ENCODE results near the gene SEMA6A.

SEMA6A gene

DNA sequence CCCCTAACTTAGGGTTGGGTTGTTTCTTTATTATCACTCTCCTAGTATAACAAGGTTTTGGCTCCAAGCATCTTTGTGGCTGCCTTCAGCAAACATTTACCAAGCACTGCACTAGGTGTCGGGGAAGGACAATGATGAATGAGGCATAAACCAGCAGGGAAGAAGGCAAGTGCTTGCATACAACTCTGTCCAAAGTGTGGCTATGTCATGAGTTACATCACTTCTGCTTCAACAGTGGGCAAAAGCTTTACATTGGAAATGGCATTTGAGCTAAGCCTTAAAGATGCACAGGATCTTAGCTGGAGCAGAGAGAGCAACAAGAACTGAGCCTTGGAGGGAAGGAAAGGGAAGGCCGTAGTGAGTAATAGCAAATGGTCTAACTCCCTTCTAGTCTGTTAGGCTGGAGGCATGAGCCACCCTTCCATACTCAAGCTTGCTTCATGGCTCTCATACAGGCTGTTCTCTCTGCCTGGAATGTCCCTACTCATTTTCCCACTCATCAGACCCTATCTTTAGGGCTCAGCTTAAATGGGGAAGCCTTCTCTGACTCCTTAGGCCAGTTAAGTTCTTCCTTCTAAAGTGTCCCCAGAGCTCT, 121.8 kb downstream of the SEMA6A start:
- no peaks in the 10 kb centered on the region for H3K9me3 Mint-ChIP-seq
- H3K4me3 Mint-ChIP-seq: no peak overlapping the region
- peaks cover 56% of the 10 kb centered on the region for H3K36me3 Mint-ChIP-seq (ENCODE audit: low read depth)
- peaks cover 71% of the 10 kb centered on the region for H3K4me1 Mint-ChIP-seq
- peak overlapping the region; percentile 87 to 93 (median 92) for H3K27ac Mint-ChIP-seq
- no peaks in the 10 kb centered on the region for H3K27me3 Mint-ChIP-seq (ENCODE audit: low read depth)
- TF ChIP-seq, protein P1, sequence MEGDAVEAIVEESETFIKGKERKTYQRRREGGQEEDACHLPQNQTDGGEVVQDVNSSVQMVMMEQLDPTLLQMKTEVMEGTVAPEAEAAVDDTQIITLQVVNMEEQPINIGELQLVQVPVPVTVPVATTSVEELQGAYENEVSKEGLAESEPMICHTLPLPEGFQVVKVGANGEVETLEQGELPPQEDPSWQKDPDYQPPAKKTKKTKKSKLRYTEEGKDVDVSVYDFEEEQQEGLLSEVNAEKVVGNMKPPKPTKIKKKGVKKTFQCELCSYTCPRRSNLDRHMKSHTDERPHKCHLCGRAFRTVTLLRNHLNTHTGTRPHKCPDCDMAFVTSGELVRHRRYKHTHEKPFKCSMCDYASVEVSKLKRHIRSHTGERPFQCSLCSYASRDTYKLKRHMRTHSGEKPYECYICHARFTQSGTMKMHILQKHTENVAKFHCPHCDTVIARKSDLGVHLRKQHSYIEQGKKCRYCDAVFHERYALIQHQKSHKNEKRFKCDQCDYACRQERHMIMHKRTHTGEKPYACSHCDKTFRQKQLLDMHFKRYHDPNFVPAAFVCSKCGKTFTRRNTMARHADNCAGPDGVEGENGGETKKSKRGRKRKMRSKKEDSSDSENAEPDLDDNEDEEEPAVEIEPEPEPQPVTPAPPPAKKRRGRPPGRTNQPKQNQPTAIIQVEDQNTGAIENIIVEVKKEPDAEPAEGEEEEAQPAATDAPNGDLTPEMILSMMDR (IDR thresholded peaks at IDR 0.05; ENCODE audit: unreplicated experiment in 3 of 3): no peak

- TF ChIP-seq, protein P1 (IDR thresholded peaks at IDR 0.05; ENCODE audit: unreplicated experiment in 3 of 3): no peak
- Mint-ChIP-seq H3K4me3 (no peak overlapping the region), H3K4me1 (peaks cover 71% of the 10 kb centered on the region), H3K27me3 (ENCODE audit: low read depth) (no peaks in the 10 kb centered on the region), H3K36me3 (ENCODE audit: low read depth) (peaks cover 64% of the 10 kb centered on the region), H3K27ac (peak overlapping the region; percentile 33 to 92 (median 62)), H3K9me3 (no peaks in the 10 kb centered on the region)
Measured at GRCh38 chr5:116451905-116452450, 122.6 kb downstream of the SEMA6A start.

DNA sequence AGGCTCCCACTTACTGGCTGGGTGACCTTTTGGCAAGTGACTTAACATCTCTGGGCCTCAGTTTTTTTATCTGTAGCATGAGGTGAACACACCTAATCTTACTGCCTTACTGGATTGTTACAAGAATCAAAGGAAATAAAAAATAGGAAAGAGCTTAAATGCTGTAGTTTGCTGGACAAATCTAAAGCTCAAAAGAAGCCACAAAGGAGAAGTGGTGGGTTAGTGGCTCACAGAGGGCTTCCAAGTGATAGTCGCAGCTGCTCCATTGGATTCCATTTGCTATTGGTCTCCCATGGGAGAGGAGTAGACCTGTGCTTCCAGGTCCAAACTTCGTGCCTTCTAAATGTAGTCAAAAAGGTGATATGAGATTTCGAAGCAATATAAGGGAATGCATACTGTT, 123.6 kb downstream of the SEMA6A start:
- Mint-ChIP-seq H3K9me3 (no peaks in the 10 kb centered on the region), H3K36me3 (ENCODE audit: low read depth) (peaks cover 66% of the 10 kb centered on the region), H3K27me3 (ENCODE audit: low read depth) (no peaks in the 10 kb centered on the region), H3K4me1 (peaks cover 66% of the 10 kb centered on the region), H3K4me3 (no peak overlapping the region), H3K27ac (peak overlapping the region in 2 of 3 experiments; percentile 12 to 78)
- TF ChIP-seq, protein P1 (IDR thresholded peaks at IDR 0.05; ENCODE audit: unreplicated experiment in 3 of 3): no peak

DNA sequence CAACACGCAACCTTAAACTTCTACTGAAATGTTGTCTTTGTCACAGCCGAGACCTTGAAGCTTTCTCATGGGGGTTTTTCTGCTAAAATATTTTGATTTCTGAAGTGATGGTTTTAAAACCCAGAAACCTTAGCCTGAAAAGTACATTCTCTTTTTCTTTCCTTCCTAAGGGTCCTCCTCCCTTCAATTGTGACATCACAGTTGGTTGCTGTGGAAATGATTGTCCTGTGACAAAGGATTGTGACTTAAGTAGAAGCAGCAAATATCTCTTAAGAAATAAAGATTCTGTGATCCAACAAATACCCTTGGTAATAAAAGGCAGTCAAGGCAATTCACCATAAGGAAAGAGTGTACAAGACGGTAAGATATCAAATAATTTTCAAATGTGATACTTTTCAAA, 125.2 kb downstream of the SEMA6A start:
- Mint-ChIP-seq H3K4me3 (no peak overlapping the region), H3K4me1 (peaks cover 66% of the 10 kb centered on the region), H3K9me3 (no peaks in the 10 kb centered on the region), H3K27ac (peak overlapping the region; percentile 30 to 83 (median 77)), H3K36me3 (ENCODE audit: low read depth) (peaks cover 74% of the 10 kb centered on the region), H3K27me3 (ENCODE audit: low read depth) (no peaks in the 10 kb centered on the region)
- TF ChIP-seq, protein P1 (IDR thresholded peaks at IDR 0.05; ENCODE audit: unreplicated experiment in 3 of 3): no peak

DNA sequence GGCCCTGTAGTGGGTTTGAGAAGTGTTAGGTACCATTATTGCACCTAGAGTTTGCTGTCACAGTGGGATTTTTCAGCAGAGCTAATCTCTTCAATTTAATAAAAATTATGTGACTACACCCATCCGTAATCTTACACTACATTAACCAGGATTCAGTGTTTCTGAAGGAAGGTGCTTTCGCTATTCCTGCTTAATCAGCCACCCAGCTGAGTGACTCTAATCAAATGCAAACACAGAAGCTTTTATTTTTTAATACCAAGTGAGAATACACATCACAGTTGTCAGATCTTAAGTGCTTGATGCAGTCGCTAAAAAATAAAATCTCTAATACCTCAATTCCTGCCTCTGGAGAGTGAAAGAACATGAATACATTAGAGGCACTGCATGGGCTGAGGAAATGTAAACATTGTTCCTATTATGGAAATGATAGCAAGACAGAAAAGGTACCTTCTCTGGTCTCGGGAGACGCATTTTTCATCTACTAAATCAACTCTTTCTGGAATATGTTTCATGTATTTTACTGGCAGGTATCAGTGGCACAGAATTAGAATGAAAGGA, 125.7 kb downstream of the SEMA6A start:
- Mint-ChIP-seq H3K36me3 (ENCODE audit: low read depth) (peaks cover 76% of the 10 kb centered on the region), H3K4me1 (peaks cover 66% of the 10 kb centered on the region), H3K27me3 (ENCODE audit: low read depth) (peaks cover 2% of the 10 kb centered on the region), H3K9me3 (no peaks in the 10 kb centered on the region), H3K27ac (peak overlapping the region; percentile 30 to 83 (median 77)), H3K4me3 (no peak overlapping the region)
- TF ChIP-seq, protein P1 (IDR thresholded peaks at IDR 0.05; ENCODE audit: unreplicated experiment in 3 of 3): no peak
